HCT116 (cell line): Measurements from ENCODE around the gene ATAD2B. TPM values are rescaled to one million over a fixed set of nuclear protein-coding genes. Genes with fewer than 3 reads are reported as not detected.

Experiments
- ATAC-seq: fragments of 200-7000 bp; cut with Tn5 transposase; 2 replicates; pipeline ENCODE4 v1.9.1; 2020; ENCODE audit warnings: mild to moderate bottlenecking, moderate library complexity
- BruUV-seq: library from RNA; stranded (reverse); fragments of 400-500 nt; replicated peaks from 2 replicates; lab custom pipeline; 2021; lab: Mats Ljungman, UMichigan
- CTCF ChIA-PET: fragments of 300-600 bp; sonication (Branson Sonifier 250); formaldehyde crosslinking; loops from one replicate; lab custom pipeline; 2021; ENCODE audit warnings: antibody characterized with exemption; lab: Charles Lee
- POLR2A ChIA-PET: fragments of 300-600, 350-600 bp; sonication (Branson Sonifier 250); formaldehyde crosslinking; loops from one replicate; lab custom pipeline; 2021; ENCODE audit warnings: antibody characterized with exemption; lab: Charles Lee
- RAD21 ChIA-PET, 2 experiments: fragments of 300-600 bp; sonication (Branson Sonifier 250); formaldehyde crosslinking; loops; one replicate each; lab custom pipeline; 2023; ENCODE audit warnings: low total read pairs in 2 of 2; ENCODE audit not compliant: uncharacterized antibody in 2 of 2, unreplicated experiment in 2 of 2, low non-redundant PET in 1 of 2; lab: Charles Lee
- DNase-seq: peaks from one replicate; pipeline ENCODE4 v3.0.0-alpha.2; 2010; ENCODE audit warnings: low read depth, low spot score
- H2AFZ ChIP-seq: fragments of 200-600 bp; shearing (Covaris generic), sonication (generic); 2 replicates; pipeline ENCODE4 v1.6.1; 2017; ENCODE audit warnings: low read depth, mixed run types, mixed read lengths, antibody characterized with exemption, low read length; ENCODE audit not compliant: poor library complexity, severe bottlenecking
- H3K27ac ChIP-seq: 2 replicates; pipeline ENCODE4 v1.5.1; 2012; ENCODE audit warnings: low read depth, low read length
- H3K27me3 ChIP-seq: fragments of 200-600 bp; sonication (generic); 2 replicates; pipeline ENCODE4 v1.6.1; 2016; ENCODE audit warnings: mixed run types, low read length, mixed read lengths; ENCODE audit not compliant: insufficient read depth
- H3K36me3 ChIP-seq, 2 experiments: fragments of 200-500 bp in 1 of 2; fragments of 200-600 bp in 1 of 2; sonication (Bioruptor generic) in 1 of 2; sonication (generic) in 1 of 2; 2 replicates each; pipeline versions ENCODE4 v1.5.1 to v1.6.1; 2014 to 2016; ENCODE audit warnings: low read length in 2 of 2, inconsistent platforms in 1 of 2, mixed read lengths in 1 of 2, mixed run types in 1 of 2; ENCODE audit not compliant: insufficient read depth in 2 of 2, control insufficient read depth in 1 of 2
- H3K4me1 ChIP-seq, 2 experiments: fragments of 200-600 bp in 1 of 2; sonication (generic) in 1 of 2; 2 replicates each; pipeline versions ENCODE4 v1.5.1 to v1.6.1; 2012 to 2017; ENCODE audit warnings: low read length in 2 of 2, inconsistent platforms in 1 of 2, mild to moderate bottlenecking in 1 of 2, mixed read lengths in 1 of 2, mixed run types in 1 of 2, moderate library complexity in 1 of 2; ENCODE audit not compliant: insufficient read depth in 2 of 2, control insufficient read depth in 1 of 2
- H3K4me2 ChIP-seq: fragments of 200-600 bp; sonication (generic); 2 replicates; pipeline ENCODE4 v1.6.1; 2017; ENCODE audit warnings: mixed run types, low read length, mixed read lengths
- H3K4me3 ChIP-seq, 2 experiments: fragments of 200-600 bp in 1 of 2; sonication (generic) in 1 of 2; replicated peaks in 1 of 2; 2 replicates each; pipeline ENCODE4 v1.5.1; 2011 to 2016; ENCODE audit warnings: low read length in 2 of 2, control low read depth in 1 of 2, low read depth in 1 of 2, mild to moderate bottlenecking in 1 of 2, mixed read lengths in 1 of 2, mixed run types in 1 of 2
- H3K79me2 ChIP-seq: fragments of 200-600 bp; sonication (generic); 2 replicates; pipeline ENCODE4 v1.6.1; 2017; ENCODE audit warnings: mild to moderate bottlenecking, mixed run types, low read length, moderate library complexity, mixed read lengths; ENCODE audit not compliant: insufficient read depth
- H3K9ac ChIP-seq: fragments of 200-600 bp; sonication (generic); 2 replicates; pipeline ENCODE4 v1.6.1; 2016; ENCODE audit warnings: low read length, mixed read lengths
- H3K9me2 ChIP-seq: fragments of 200-600 bp; sonication (generic), shearing (Covaris generic); 2 replicates; pipeline ENCODE4 v1.6.1; 2017; ENCODE audit warnings: mixed run types, mild to moderate bottlenecking, moderate library complexity; ENCODE audit not compliant: insufficient read depth
- H3K9me3 ChIP-seq, 2 experiments: fragments of 200-500 bp in 1 of 2; fragments of 200-600 bp in 1 of 2; sonication (Bioruptor generic) in 1 of 2; sonication (generic) in 1 of 2; 2 replicates each; pipeline ENCODE4 v1.6.1; 2014 to 2017; ENCODE audit warnings: low read length in 2 of 2, mixed read lengths in 2 of 2, inconsistent platforms in 1 of 2, low read depth in 1 of 2, mild to moderate bottlenecking in 1 of 2, mixed run types in 1 of 2, moderate library complexity in 1 of 2; ENCODE audit not compliant: control insufficient read depth in 1 of 2, insufficient read depth in 1 of 2
- H4K20me1 ChIP-seq: fragments of 200-600 bp; sonication (generic), shearing (Covaris generic); 2 replicates; pipeline ENCODE4 v1.6.1; 2017; ENCODE audit warnings: mixed run types, mild to moderate bottlenecking, moderate library complexity; ENCODE audit not compliant: insufficient read depth
- ATF3 ChIP-seq: IDR thresholded peaks from 2 replicates; pipeline ENCODE4 v1.6.1; 2012
- CEBPB ChIP-seq: IDR thresholded peaks from 2 replicates; pipeline ENCODE4 v1.6.1; 2012; ENCODE audit warnings: low read depth
- CTCF ChIP-seq, 3 experiments: fragments of 200-600 bp in 1 of 3; sonication (generic) in 1 of 3; IDR thresholded peaks in 2 of 3; conservative IDR thresholded peaks in 1 of 3; 2 replicates each; pipeline ENCODE4 v1.5.1; 2012 to 2017; ENCODE audit warnings: low read depth in 2 of 3, low read length in 2 of 3, antibody characterized with exemption in 1 of 3, borderline replicate concordance in 1 of 3, control low read depth in 1 of 3, mild to moderate bottlenecking in 1 of 3, mixed read lengths in 1 of 3, mixed run types in 1 of 3, moderate library complexity in 1 of 3; ENCODE audit not compliant: insufficient read depth in 1 of 3
- EGR1 ChIP-seq: IDR thresholded peaks from 2 replicates; pipeline ENCODE4 v1.6.1; 2012; ENCODE audit warnings: low read depth
- ELF1 ChIP-seq: IDR thresholded peaks from 2 replicates; pipeline ENCODE4 v1.6.1; 2012; ENCODE audit warnings: low read depth, borderline replicate concordance
- EZH2 ChIP-seq: fragments of 200-600 bp; sonication (generic); IDR thresholded peaks from 2 replicates; pipeline ENCODE4 v1.6.1; 2017; ENCODE audit warnings: antibody characterized with exemption, mixed run types
- EZH2phosphoT487 ChIP-seq: fragments of 200-600 bp; IDR thresholded peaks from 2 replicates; pipeline ENCODE4 v1.6.1; 2018; ENCODE audit warnings: antibody characterized with exemption, borderline replicate concordance
- FOSL1 ChIP-seq: IDR thresholded peaks from 2 replicates; pipeline ENCODE4 v1.6.1; 2012; ENCODE audit warnings: low read depth
- MAX ChIP-seq: IDR thresholded peaks from 2 replicates; pipeline ENCODE4 v1.6.1; 2012
- POLR2A ChIP-seq: IDR thresholded peaks from 2 replicates; pipeline ENCODE4 v1.7.0; 2011; ENCODE audit warnings: borderline replicate concordance; ENCODE audit not compliant: insufficient read depth, insufficient read length; ENCODE audit errors: extremely low read depth
- POLR2AphosphoS5 ChIP-seq: IDR thresholded peaks from 2 replicates; pipeline ENCODE4 v1.6.1; 2011; ENCODE audit warnings: mild to moderate bottlenecking, low read depth, low read length, moderate library complexity
- SP1 ChIP-seq: IDR thresholded peaks from 2 replicates; pipeline ENCODE4 v1.6.1; 2012; ENCODE audit warnings: low read depth
- SRF ChIP-seq: IDR thresholded peaks from 2 replicates; pipeline ENCODE4 v1.6.1; 2012; ENCODE audit warnings: low read depth
- ZBTB33 ChIP-seq: IDR thresholded peaks from 2 replicates; pipeline ENCODE4 v1.6.1; 2011; ENCODE audit warnings: mild to moderate bottlenecking, low read length, moderate library complexity; ENCODE audit not compliant: insufficient replicate concordance; ENCODE audit errors: extremely low read depth
- intact Hi-C: fragments of 100-400 bp; cut with micrococcal nuclease; formaldehyde crosslinking; loops from 2 replicates; pipeline ENCODE4 v1.10.0; 2022
- total RNA-seq: library from RNA; stranded (reverse); gene quantifications from one replicate; pipeline ENCODE4 v1.2.1, GENCODE V29; 2021; ENCODE audit not compliant: unreplicated experiment

Gene ATAD2B
- total RNA-seq, 1 experiment from 2014 or later = 9.6 TPM

- RAD21 ChIA-PET = no interaction called here
- H3K27me3 ChIP-seq = no peaks in the 10 kb centered on the region
- no peak for ATAC-seq
These were observed 82.0 kb downstream of the ATAD2B start for GRCh38 chr2:23844905-23845304.

More at GRCh38 chr2:23844905-23845304, 82.0 kb downstream of the ATAD2B start:
- Histone ChIP-seq H3K27ac (no peak overlapping the region), H4K20me1 (no peaks in the 10 kb centered on the region), H3K9ac (no peak overlapping the region), H3K4me3 (no peak overlapping the region), H3K9me2 (no peaks in the 10 kb centered on the region), H3K79me2 (no peaks in the 10 kb centered on the region), H2AFZ (no peak overlapping the region), H3K9me3 (0 out of 4 replicates have a peak, but pooled peaks cover 0 to 4% of the 10 kb centered on the region in 2 experiments), H3K4me1 (no peaks in the 10 kb centered on the region), H3K36me3 (no peaks in the 10 kb centered on the region), H3K4me2 (no peak overlapping the region)
- TF ChIP-seq CEBPB (no peak), SRF (no peak), CTCF (IDR thresholded peaks at IDR 0.05 in 2 of 3, conservative IDR thresholded peaks at IDR 0.05 in 1 of 3; ENCODE audit: borderline replicate concordance in 1 of 3, insufficient read depth in 1 of 3, low read depth in 2 of 3, low read length in 2 of 3) (no peak), MAX (no peak), POLR2A (no peak), ATF3 (no peak), EZH2 (no peak), FOSL1 (no peak), ELF1 (no peak), EZH2phosphoT487 (no peak), ZBTB33 (no peak), POLR2AphosphoS5 (no peak), EGR1 (no peak), SP1 (no peak)
- DNase-seq = no peak
- BruUV-seq = no TSS peak
- ChIA-PET CTCF (no interaction called here), POLR2A (no interaction called here)
- intact Hi-C loops = no loop called here
